ENCODE results near the gene PDHB. TPM values are rescaled to one million over a fixed set of nuclear protein-coding genes. Genes with fewer than 3 reads are reported as not detected.
A peak's percentile ranks its signal among the peaks of the same experiment; 100 is the strongest.

The PDHB gene
- polyA plus RNA-seq, 3 donors: 30.5 to 125 (median 112) TPM

GRCh38 chr3:58473275-58473674 lies 39.6 kb upstream of the PDHB start:
- H3K4me2 ChIP-seq (replicated peaks; ENCODE audit: extremely low read depth, low read length, poor library complexity, severe bottlenecking): peak overlapping the region; percentile 74
- peaks cover 0 to 5% of the 10 kb centered on the region in 2 donors for H3K36me3 Mint-ChIP-seq
- peak overlapping the region; percentile 94 to 96 for H3K27ac ChIP-seq (ENCODE audit: low read depth in 1 of 2, low read length in 2 of 2)
- H3K27ac Mint-ChIP-seq: peak overlapping the region; percentile 87 to 99 (median 95)
- intact Hi-C loops (cut with micrococcal nuclease): loop anchor here in 1 of 2 donors (1.0 to 2.0 kb wide), 2 partner anchors 9 to 14 kb away; no protein-coding TSS in a partner anchor
- H3K4me3 ChIP-seq (replicated peaks in 1 of 3; ENCODE audit: low read depth in 2 of 3, low read length in 3 of 3): peak overlapping the region in 1 of 3 experiments; percentile 77
- no CpG with 5 or more reads among the region's 1 CpG for WGBS (ENCODE audit: insufficient coverage)
- no peak overlapping the region for H3K9ac ChIP-seq (ENCODE audit: insufficient read depth, low read length, poor library complexity, severe bottlenecking)
- no peaks in the 10 kb centered on the region for H3K27me3 ChIP-seq (ENCODE audit: control insufficient read depth in 2 of 2, insufficient read depth in 2 of 2, low read length in 2 of 2)
- H3K4me1 ChIP-seq (ENCODE audit: control insufficient read depth in 1 of 2, insufficient read depth in 2 of 2, low read length in 2 of 2): peaks cover 90 to 96% of the 10 kb centered on the region in 2 donors
- peak overlapping the region in 1 of 2 donors; percentile 85 for H3K4me3 Mint-ChIP-seq
- no peaks in the 10 kb centered on the region for H4K20me1 ChIP-seq (ENCODE audit: insufficient read depth, low read length)
- no peaks in the 10 kb centered on the region for H3K36me3 ChIP-seq (replicated peaks in 1 of 2; ENCODE audit: control insufficient read depth in 1 of 2, insufficient read depth in 2 of 2, low read length in 2 of 2)
- no peaks in the 10 kb centered on the region for H3K9me3 ChIP-seq (replicated peaks in 1 of 2; ENCODE audit: control insufficient read depth in 1 of 2, insufficient read depth in 1 of 2, low read length in 2 of 2)
- peaks cover 50% of the 10 kb centered on the region for H3K79me2 ChIP-seq (ENCODE audit: insufficient read depth, low read length)
- no peak for TF ChIP-seq CTCF (IDR thresholded peaks at IDR 0.05)
- H3K4me1 Mint-ChIP-seq: peaks cover 75% of the 10 kb centered on the region
- H3K27me3 Mint-ChIP-seq (ENCODE audit: low read depth in 3 of 3): peaks cover 0 to 7% (median 1%) of the 10 kb centered on the region in 3 donors
- no peak for DNase-seq
- H3K9me3 Mint-ChIP-seq: no peaks in the 10 kb centered on the region
- no peak overlapping the region for H2AFZ ChIP-seq (ENCODE audit: insufficient read depth, low read depth, low read length, poor library complexity, severe bottlenecking)

- Mint-ChIP-seq H3K36me3 (peaks cover 0 to 2% of the 10 kb centered on the region in 2 donors), H3K27ac (peak overlapping the region; percentile 92 to 99 (median 97)), H3K4me3 (peak overlapping the region; percentile 67 to 91), H3K9me3 (no peaks in the 10 kb centered on the region), H3K4me1 (peaks cover 66% of the 10 kb centered on the region), H3K27me3 (ENCODE audit: low read depth in 3 of 3) (peaks cover 0 to 5% (median 1%) of the 10 kb centered on the region in 3 donors)
- Histone ChIP-seq H3K4me1 (ENCODE audit: control insufficient read depth in 1 of 2, insufficient read depth in 2 of 2, low read length in 2 of 2) (peaks cover 71 to 77% of the 10 kb centered on the region in 2 donors), H3K79me2 (ENCODE audit: insufficient read depth, low read length) (peaks cover 36% of the 10 kb centered on the region), H3K9me3 (replicated peaks in 1 of 2; ENCODE audit: control insufficient read depth in 1 of 2, insufficient read depth in 1 of 2, low read length in 2 of 2) (no peaks in the 10 kb centered on the region), H4K20me1 (ENCODE audit: insufficient read depth, low read length) (no peaks in the 10 kb centered on the region), H3K36me3 (replicated peaks in 1 of 2; ENCODE audit: control insufficient read depth in 1 of 2, insufficient read depth in 2 of 2, low read length in 2 of 2) (no peaks in the 10 kb centered on the region), H3K4me2 (replicated peaks; ENCODE audit: extremely low read depth, low read length, poor library complexity, severe bottlenecking) (peak overlapping the region; percentile 74), H3K4me3 (replicated peaks in 1 of 3; ENCODE audit: low read depth in 2 of 3, low read length in 3 of 3) (peak overlapping the region; percentile 40 to 77 (median 46)), H2AFZ (ENCODE audit: insufficient read depth, low read depth, low read length, poor library complexity, severe bottlenecking) (peak overlapping the region; percentile 57), H3K9ac (ENCODE audit: insufficient read depth, low read length, poor library complexity, severe bottlenecking) (peak overlapping the region; percentile 64), H3K27me3 (ENCODE audit: control insufficient read depth in 2 of 2, insufficient read depth in 2 of 2, low read length in 2 of 2) (no peaks in the 10 kb centered on the region), H3K27ac (ENCODE audit: low read depth in 1 of 2, low read length in 2 of 2) (peak overlapping the region; percentile 94 to 96)
- WGBS (ENCODE audit: insufficient coverage): 0% methylated on average over 2 of the region's 10 CpGs
- intact Hi-C loops (cut with micrococcal nuclease): no loop called here
- TF ChIP-seq CTCF (IDR thresholded peaks at IDR 0.05): no peak
- peak; percentile 86 to 94 (median 90) for DNase-seq
Measured at GRCh38 chr3:58471025-58471887, 37.6 kb upstream of the PDHB start.
